PFSK-1 (cell line): ENCODE data around the gene ATRIP.

ENCODE experiments used
- POLR2AphosphoS5 ChIP-seq: IDR thresholded peaks from 2 replicates; pipeline ENCODE4 v1.6.1; 2012; ENCODE audit warnings: low read depth, mild to moderate bottlenecking, control low read depth, low read length, moderate library complexity
- TAF1 ChIP-seq: IDR thresholded peaks from 2 replicates; pipeline ENCODE4 v1.6.1; 2012; ENCODE audit warnings: low read length, control low read depth, borderline replicate concordance; ENCODE audit not compliant: insufficient read depth

DNA sequence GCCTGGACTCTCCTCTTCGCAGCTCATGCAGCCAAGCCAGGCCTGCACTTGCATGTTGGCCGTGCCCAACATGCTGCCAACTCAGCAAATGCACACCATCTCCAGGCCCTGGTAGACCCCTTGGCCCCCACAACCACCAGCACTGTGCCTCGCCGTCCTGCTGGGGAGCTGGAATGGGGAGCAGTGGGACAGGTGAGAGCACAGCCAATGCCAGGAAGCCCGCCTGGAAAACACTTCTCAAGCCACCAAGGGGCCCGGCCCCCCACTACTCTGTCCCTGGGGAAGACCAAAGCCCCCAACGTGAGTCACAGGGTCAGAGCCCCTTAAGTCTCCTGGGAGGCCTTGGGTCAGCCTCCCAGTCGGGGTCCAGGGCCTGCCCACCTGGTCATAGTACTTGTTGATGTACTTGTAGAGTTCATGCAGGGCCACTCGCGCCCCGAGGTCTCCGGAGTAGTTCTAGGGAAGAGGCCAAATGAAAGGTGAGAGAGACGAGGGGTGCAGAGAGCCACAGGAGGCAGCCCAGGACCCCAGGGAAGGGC, 41.1 kb upstream of the ATRIP start:
- TF ChIP-seq POLR2AphosphoS5 (no peak), TAF1 (no peak)
